ENCODE measurements around the gene CBX5.
A peak's percentile ranks its signal among the peaks of the same experiment; 100 is the strongest.

Gene CBX5

GRCh38 chr12:54221402-54221984, 58.4 kb downstream of the CBX5 start:
- DNase-seq, result no peak

- no peak for DNase-seq
Observed at GRCh38 chr12:54220567-54220966, 59.4 kb downstream of the CBX5 start.

- peak; percentile 70 for DNase-seq
Observed at GRCh38 chr12:54220092-54220557, 59.8 kb downstream of the CBX5 start.

- DNase-seq, result no peak
Observed at GRCh38 chr12:54217774-54218241, 62.1 kb downstream of the CBX5 start.

GRCh38 chr12:54216797-54217661, 62.9 kb downstream of the CBX5 start:
- peak; percentile 89 for DNase-seq

GRCh38 chr12:54215989-54216796, 63.7 kb downstream of the CBX5 start:
- peak; percentile 46 for DNase-seq

- peak; percentile 94 for DNase-seq
Observed at GRCh38 chr12:54214553-54215406, 65.1 kb downstream of the CBX5 start.

- DNase-seq, result no peak
Observed at GRCh38 chr12:54213079-54213478, 66.8 kb downstream of the CBX5 start.

GRCh38 chr12:54211920-54212319, 68.0 kb downstream of the CBX5 start:
- no peak for DNase-seq

GRCh38 chr12:54210400-54210790, 69.5 kb downstream of the CBX5 start:
- DNase-seq, result no peak

- DNase-seq, result no peak
Observed at GRCh38 chr12:54208591-54208990, 71.3 kb downstream of the CBX5 start.

- DNase-seq, result peak; percentile 83
Observed at GRCh38 chr12:54207539-54208294, 72.2 kb downstream of the CBX5 start.

GRCh38 chr12:54206791-54207190, 73.1 kb downstream of the CBX5 start:
- DNase-seq, result no peak

GRCh38 chr12:54204316-54204715, 75.6 kb downstream of the CBX5 start:
- DNase-seq, result no peak

- DNase-seq, result peak; percentile 73
Observed at GRCh38 chr12:54201001-54201794, 78.7 kb downstream of the CBX5 start.

GRCh38 chr12:54200412-54200811, 79.5 kb downstream of the CBX5 start:
- no peak for DNase-seq

- DNase-seq, result no peak
Observed at GRCh38 chr12:54199917-54200316, 80.0 kb downstream of the CBX5 start.

- no peak for DNase-seq
Observed at GRCh38 chr12:54199034-54199433, 80.9 kb downstream of the CBX5 start.

GRCh38 chr12:54197431-54197909, 82.5 kb downstream of the CBX5 start:
- DNase-seq, result no peak

GRCh38 chr12:54197010-54197409, 82.9 kb downstream of the CBX5 start:
- no peak for DNase-seq

- no peak for DNase-seq
Observed at GRCh38 chr12:54196396-54196795, 83.5 kb downstream of the CBX5 start.
